Stimulated activated CD4-positive, alpha-beta T cell treated with anti-CD3 and anti-CD28 coated beads, Interleukin-15, amount 100 ng/mL, for 1 hour (primary cell): ENCODE measurements around the gene ZNF598.
"Not testable (repeated sequence)": the region's sequence is repeated elsewhere in the genome, so short reads cannot be mapped to it uniquely, and the experiment has no call there.

ENCODE experiments used
- DNase-seq, 2 donors: peaks; one replicate each; pipeline ENCODE4 v3.0.0-alpha.2; 2020; ENCODE audit warnings: low read depth in 1 of 2, low spot score in 1 of 2

The ZNF598 gene

DNA sequence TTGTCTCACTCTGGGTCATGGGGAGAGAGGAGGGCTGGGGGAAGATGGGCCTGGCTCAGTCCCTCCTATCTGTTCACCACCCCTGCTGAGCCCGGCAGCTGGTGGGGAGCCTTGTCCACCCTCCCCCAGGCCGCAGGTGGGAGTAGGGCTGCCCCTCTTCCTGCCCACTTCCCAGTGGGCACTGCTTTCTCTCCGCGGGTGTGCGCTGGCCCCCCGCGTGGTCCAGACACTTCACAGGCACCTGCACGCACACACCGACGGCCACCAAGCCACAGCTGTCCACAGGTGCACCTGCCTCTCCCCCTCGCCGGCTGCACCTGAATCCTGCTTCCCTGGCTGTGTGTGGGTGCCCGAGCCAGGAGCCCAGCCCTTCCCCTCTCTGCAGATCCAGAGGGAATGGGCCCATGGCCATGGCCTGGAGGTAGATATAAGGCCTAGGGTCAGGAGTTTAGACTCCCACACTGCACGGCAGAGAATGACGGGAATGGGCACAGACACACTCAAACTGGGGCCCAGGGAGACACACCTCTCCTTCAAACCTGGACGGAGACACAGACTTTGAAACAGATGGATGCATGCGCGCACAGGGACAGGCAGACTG, 19.1 kb upstream of the ZNF598 start:
- no peak for DNase-seq

DNA sequence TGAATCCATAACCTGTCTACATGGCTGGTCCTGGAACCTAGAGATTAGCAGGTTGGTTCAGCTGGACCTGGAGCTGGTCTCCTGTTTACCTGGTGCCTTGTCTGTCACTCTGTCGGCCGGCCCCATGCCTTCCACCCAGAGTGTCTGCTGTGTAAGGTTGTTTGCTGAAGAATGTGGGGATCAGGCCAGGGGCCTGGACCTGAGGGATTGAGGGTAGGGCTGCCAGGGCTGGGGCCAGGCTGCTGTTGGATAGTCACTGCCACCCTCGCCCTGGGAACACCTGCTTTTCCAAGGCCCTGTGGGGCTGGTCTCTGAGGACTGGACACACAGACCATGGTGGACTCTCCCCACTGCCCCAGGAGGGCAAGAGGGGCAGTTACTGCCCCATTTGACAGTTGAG, 18.5 kb upstream of the ZNF598 start:
- no peak for DNase-seq

DNA sequence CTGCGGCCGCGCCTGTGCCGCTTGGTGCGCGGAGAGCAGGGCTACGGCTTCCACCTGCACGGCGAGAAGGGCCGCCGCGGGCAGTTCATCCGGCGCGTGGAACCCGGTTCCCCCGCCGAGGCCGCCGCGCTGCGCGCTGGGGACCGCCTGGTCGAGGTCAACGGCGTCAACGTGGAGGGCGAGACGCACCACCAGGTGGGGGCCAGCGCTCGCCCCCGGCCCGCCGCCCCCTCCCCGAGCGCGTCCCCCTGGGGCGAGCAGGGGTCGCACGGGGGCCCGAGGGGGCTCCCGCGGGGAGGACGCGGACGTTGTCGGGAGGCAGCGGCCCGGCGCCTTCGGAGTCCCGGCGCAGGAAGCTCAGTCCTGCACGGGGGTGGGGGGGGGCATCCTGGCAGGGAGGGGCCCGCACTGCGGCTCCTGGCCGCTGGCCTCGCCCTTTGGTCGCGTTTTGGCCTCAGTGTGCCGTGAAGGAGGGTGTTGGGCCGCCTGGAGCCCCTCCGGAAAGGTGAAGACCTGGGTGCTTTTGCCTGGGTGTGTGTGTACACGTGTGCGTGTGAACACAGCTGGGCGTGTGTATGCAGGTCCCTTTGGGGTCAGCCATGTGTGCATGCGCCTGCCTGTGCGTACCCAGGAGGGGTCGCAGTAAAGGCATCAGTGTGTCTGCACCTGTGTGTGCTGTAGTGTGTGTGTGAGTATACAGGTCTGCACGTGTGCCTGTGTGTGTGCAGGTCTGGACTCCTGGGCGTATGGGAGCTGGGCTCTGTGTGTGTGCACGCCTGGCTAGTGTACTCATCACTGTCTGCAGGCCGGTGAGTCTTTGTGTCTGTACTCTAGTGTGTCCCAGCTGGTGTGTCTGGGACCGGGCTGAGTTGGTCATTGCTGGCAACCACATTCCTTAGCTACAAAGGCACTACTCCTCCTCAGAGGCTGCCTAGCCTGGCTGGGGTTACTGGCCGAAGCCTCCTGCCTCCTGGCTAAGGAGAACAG, 17.7 kb upstream of the ZNF598 start:
- no peak for DNase-seq

DNA sequence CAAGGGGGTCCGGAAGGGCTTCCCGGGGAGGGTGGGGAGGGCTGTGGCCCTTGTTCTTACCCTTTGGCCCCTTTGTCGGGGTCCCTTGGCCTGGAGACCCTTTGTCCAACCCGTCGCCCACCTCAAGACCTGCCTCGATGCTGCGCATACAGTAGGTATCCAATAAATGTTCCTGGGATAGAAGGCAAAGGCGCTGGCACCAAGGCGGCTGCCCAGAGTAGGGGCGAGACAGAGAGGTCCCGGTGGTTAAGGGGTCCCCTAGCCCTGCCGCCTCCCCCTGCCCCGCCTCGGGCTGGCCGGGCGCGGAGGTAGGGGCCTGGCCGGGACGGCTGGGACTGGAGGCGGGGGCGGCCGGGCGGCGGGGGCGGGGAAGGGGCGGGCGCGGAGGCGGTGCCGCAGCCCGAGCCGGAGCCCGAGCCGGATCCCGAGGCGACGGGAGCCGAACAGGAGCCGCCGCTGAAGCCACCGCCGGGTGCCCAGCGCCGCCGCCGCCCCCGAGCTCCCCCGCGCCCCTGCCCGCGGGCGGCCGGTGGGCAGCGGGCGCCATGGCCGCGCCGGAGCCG, 16.9 kb upstream of the ZNF598 start, which contains the start of gene NHERF2:
NHERF2 (plus strand) TSS at position 442 of the 563 bp plus-strand sequence; CDS start at position 546, 104 bp downstream.
- no peak for DNase-seq

DNA sequence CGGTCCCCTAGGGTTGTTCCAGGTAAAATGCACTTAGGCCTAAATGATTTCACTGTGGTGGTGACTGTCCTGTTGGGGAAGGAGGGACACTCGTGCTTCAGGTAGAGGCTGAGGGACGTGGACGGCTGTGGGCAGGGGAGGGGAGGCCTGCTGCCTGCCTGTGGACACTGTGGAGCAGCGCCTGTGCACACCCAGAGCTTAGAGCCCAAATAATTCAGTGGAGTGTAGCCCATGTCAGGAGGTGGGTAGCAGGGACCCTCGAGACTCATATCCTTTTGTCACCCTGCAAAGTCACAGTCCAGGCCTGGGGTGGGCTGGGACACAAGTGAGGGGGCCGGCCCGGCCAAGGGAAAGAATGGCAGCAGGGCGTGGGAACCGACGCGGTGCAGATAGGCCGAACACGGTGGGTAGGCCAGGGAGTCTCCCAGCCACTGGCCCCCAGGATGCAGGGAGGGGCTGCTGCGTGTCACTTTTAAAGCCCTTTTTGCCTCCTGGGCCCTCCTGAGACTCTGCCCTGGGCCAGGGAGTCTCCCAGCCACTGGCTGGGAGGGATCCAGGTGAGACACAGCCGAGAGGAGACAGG, 16.3 kb upstream of the ZNF598 start:
- DNase-seq, result no peak

DNA sequence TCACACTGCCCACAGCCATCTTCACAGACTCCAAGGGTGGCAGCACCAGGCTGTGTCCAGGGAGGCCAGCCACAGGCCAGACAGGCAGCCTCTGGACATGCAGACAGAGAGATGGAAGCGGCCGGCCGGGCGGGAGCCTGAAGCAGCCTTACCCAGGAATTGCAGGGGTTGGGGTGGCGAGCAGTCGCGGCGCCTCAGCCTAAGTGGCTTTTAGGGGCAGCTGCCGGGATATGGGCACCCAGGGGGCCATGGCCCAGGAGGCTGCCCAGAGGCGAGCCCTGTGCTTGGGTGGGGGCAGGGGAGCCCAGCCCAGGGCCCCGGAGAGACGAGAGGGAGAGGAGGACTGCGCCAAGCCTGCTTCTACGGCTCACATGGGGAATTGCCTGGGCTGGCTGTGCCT, 15.6 kb upstream of the ZNF598 start:
- no peak for DNase-seq

DNA sequence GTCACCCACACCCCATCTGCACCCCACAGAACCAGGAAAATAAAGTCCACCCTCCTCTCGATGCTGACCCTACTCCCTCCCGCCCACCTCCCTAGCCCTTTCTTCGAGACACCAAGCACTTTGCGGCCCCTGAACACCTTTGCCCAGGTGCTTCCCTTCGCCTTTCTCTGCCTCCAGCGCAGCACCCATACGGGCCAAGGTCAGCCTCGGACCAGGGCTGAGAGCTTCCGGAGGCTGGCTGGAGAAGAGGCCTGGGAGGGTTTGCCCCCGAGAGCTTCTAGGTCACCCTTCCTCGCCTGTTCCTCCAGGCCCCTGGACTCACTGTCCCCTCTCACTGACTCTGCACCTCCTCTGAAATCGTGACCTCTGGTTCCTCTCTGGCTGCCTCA, 14.4 kb upstream of the ZNF598 start:
- no peak for DNase-seq

DNA sequence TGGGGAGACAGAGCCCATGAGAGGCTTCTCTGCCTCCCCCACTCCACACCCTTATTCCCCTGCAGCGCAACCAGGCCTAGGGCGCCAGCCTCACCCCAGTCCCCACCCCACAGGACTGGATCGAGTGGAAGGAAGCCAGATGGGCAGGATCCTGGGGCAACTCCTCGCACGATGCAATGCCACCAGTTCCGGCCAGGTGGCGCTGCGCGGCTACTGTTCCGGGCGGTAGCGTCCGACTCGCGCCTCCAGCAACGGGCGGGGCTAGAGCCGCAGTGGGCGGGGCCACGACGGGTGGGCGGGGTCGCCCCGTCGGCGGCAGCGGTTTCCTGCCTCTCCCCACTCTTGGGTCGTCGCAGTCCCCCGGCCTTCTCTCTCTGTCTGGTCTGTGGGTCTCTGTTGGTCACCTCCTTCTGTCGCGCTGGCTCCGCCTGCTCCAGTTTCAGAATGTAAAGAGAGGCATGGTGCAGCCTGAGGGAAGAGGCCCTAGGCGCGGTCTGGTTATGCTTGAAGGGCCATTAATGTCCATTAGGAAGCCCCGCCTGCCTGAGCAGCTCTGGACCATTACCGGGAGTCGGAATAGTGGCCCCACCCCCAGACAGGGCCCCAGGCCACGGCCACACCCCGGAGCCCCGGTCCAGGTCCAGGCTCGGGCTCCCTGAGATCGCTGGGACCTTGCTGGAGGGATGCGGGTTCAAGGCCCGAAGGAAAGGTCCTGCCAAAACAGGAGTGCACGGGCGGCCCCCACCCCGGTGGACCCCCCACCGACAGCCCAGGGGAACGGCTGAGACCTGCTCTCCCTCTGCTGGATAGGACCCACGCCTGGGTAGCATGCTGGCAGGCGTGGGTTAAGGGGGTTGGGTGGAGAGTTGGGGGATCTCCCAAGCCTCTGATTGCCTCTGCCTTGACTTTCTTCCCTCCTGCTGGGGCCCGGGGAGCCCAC, 13.7 kb upstream of the ZNF598 start:
- peak; percentile 97 to 99 for DNase-seq

DNA sequence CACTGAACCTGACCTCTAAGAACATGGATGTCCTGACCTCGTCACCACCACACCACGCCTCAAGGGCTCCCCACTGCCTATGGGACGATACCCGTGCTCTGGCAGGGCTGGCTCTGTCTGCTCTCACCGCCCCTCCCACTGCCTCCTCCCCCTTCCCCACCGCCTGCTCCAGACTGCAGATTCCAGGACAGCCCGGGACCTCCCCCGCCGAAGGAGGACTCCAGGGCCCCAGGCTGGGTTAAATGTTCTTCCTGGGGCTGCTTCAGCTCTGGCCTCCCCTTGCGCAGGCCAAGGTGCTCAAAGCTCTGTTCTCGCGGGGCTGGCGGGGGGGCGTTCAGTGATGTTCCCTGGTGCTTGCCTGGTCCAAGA, 13.1 kb upstream of the ZNF598 start:
- no peak for DNase-seq

DNA sequence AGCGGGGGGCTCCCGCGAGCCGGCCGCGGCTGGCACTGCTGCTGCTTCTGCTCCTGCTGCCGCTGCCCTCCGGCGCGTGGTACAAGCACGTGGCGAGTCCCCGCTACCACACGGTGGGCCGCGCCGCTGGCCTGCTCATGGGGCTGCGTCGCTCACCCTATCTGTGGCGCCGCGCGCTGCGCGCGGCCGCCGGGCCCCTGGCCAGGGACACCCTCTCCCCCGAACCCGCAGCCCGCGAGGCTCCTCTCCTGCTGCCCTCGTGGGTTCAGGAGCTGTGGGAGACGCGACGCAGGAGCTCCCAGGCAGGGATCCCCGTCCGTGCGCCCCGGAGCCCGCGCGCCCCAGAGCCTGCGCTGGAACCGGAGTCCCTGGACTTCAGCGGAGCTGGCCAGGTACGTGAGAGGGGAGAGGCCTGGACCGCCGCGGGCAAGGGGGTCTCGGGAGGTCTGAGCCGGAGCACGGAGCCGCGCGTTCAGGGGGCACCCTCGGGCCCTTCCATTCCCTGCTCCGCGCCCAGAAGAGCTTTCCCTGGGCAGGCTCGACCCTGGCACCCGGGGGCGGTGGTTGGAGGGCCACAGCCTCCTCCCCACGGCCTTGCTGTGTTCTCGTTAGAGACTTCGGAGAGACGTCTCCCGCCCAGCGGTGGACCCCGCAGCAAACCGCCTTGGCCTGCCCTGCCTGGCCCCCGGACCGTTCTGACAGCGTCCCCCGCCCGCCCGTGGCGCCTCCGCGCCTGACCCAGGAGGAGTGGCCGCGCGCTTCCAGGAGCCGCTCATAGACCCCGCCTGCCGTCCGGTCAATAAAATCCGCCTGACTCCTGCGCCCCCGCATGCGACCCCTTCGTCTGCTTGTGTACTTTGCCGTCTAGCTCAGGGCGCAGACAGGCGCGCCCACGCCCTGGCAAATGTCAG, 10.6 kb upstream of the ZNF598 start:
- DNase-seq, result no peak

DNA sequence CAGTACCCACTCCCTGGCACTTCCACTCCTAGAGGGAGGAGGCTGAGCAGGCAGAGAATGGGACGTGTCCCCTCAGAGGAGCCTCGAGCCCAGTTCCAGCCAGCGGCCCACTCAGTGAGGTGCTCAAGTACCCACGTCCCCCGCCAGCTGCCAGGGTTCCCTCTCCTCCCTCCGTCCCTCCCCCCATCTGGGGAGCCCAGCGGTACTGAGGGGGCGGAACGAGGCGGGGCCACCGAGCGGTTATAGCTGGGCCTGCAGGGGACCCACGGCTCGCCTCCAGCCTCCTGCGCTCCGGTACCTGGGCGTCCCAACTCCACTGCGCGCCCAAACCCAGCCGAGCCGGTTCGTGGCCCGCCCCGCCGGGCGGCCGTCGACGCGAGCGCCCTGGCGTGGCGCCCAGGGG, 9.9 kb upstream of the ZNF598 start, which contains the start of gene NPW:
NPW (plus strand) TSS at position 268 of the 403 bp plus-strand sequence.
- no peak for DNase-seq

DNA sequence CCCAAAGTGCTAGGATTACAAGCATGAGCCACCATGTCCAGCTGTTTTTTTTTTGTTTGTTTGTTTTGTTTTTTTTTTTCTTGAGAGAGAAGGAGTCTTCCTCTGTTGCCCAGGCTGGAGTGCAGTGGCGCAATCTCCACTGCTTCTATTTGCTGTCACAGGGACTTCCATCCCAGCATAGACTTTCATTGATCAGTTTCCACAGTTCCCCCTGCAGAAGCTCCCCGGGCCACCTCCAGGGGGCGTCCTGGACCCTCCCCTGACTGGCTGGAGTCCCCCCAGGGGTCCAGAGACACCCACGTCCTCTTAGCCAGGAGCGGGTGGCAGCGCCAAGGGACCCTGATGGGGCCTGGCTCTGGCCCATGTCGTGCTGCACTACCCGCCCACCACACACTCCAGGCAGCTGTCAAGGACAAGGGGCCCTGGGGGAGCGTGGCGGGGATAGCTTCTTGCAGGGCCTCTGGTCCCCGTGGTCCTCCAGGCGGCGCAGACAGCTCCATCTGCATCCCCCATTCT, 6.8 kb upstream of the ZNF598 start:
- no peak for DNase-seq

DNA sequence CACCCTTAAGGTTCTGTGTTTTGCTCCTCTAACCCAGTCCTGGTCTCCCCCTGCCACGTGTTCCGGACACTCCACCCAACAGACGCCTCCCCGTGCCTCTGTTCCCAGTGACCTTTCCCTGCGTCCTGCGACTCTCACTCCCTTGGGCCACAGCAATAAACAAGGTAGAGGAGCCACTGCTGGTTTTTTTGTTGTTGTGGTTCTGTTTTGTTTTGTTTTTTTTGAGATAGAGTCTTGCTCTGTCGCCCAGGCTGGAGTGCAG, 6.3 kb upstream of the ZNF598 start:
- DNase-seq, result no peak

DNA sequence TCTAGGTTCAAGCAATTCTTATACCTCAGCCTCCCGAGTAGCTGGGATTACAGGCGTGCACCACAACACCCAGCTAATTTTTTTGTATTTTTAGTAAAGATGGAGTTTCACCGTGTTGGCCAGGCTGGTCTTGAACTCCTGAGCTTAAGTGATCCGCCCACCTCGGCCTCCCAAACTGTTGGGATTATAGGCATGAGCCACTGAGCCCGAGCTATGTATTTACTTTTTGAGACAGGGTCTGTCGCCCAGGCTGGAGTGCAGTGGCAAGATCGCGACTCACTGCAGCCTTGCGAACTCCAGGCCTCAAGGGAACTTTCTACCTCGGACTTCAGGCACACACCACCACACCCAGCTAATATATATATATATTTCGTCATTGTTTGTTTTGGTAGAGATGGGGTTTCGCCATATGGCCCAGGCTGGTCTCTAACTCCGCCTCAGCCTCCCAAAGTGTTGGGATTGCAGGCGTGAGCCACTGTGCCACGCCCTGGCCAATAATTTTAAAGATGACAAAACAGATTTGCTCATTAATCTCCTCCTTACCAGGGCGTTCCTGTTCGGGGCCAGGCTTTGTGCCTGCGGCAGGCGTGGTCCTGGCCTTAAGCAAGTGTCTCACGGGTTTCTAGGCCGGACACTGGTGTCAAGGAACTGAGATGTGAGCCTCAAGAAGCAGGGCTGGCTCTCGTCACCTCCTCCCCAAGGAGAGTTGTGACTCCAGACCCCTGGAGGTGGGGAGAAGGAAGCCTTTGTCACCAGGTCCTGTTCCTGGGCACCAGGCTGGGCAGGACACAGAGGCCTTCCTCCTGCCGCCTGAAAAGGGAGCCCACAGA, 5.7 kb upstream of the ZNF598 start:
- no peak for DNase-seq

DNA sequence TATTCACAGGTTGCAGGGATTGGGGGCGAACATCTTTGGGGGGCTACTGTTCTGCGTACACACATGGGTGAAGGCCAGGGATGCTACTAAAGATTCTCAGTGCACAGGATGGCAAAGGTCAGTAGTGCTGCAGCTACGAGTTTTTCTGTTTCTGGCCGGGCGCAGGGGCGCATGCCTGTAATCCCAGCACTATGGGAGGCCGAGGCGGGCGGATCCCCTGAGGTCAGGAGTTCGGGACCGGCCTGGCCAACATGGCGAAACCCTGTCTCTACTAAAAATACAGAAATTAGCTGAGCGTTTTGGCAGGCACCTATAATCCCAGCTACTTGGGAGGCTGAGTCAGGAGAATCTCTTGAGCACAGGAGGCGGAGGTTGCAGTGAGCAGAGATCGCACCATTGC, 3.9 kb upstream of the ZNF598 start:
- no peak for DNase-seq

DNA sequence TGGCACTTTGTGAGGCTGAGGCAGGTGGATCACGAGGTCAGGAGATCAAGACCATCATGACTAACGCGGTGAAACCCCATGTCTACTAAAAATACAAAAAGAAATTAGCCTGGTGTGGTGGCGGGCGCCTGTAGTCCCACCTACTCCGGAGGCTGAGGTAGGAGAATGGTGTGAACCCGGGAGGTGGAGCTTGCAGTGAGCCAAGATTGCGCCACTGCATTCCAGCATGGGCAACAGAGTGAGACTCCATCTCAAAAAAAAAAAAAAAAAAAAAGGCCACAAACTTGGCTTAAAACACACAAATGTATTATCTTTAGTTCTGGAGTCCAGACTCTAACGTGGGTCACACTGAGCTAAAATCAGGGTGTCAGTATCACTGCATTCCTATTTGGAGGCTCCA, 2.1 kb upstream of the ZNF598 start:
- not testable (repeated sequence) for DNase-seq

DNA sequence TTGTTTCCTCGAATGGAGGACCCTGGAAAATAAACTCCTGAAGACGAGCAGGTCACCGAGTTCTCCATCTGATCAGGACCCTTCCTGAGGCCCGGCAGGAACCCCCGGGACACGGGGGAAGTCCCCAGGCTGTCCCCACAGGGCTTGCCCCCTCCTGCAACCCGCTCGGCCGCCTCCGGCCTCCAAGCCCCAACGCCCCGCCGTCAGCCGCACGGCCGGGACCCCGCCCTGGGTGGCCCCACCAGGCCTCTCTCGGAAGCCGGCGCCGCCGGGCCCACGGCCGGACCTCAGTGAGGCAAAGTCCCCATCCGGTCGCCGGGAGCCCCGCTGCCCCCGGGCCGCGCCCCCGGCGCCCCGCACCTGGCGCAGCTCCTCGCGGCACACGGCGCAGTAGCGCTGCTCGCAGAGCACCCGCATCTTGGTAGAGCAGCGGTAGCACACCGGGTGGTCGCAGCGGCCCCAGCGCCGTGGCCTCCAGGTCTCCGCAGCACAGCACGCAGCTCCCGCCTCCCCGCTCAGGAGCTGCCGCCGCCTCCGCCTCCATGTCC, 383 bp downstream of the ZNF598 start:
- DNase-seq, result no peak

DNA sequence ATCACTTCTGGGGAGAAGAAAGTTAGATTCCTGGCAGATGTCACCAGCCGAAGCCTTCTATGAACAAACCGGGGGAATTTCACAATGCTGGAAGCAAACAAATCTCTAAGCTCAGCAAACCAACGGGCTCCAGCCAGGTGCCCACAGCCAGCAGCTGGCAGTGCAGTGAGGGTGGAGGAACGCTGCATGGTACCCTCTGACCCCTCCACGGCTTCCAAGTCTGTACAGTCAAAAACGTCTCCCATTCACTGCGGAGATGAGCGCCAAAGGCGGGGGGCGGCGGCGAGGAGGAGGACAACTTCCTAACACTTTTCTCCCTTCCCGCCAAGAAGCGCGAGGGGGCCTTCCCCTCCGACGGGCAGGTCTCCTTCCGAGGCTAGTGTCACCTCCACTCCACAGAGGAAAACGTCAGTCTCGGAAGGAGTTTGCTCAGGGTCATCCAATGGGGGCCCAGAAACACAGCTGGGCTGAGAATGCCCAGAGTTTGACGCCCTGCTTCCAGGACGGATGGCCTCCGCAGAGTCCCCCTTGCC, 924 bp downstream of the ZNF598 start:
- no peak for DNase-seq
